B cell (primary cell): Measurements from ENCODE around the gene PDC.

Experiments used
- EZH2 ChIP-seq: IDR thresholded peaks from 2 replicates; pipeline ENCODE4 v1.6.1; 2012; ENCODE audit warnings: borderline replicate concordance, low read depth, mild to moderate bottlenecking, moderate library complexity, low read length; ENCODE audit not compliant: insufficient read depth, poor library complexity, severe bottlenecking
- TF ChIP-seq, protein P1 (sequence below): fragments of 200-600 bp; IDR thresholded peaks from one replicate; pipeline ENCODE4 v1.8.0; 2022; ENCODE audit warnings: antibody characterized with exemption, mild to moderate bottlenecking

DNA sequence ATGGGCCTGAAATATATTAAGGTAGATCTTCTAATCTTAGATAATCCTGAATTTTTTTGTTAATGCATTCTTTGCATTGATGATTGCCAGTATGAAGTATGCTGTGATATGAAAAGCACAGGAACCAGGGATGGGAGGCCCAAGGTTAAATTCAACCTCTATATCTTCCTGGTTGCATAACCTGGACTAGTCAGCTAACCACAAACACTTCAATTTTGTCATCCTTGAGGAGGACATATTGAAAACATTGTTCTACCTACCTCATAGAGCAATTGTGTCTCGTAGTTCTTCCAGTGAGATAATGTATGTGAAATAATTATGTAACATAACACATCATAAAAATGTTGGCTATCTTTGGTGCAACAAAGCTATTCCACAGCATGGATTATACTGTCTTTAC lies 25.6 kb downstream of the PDC start:
- TF ChIP-seq, protein P1, sequence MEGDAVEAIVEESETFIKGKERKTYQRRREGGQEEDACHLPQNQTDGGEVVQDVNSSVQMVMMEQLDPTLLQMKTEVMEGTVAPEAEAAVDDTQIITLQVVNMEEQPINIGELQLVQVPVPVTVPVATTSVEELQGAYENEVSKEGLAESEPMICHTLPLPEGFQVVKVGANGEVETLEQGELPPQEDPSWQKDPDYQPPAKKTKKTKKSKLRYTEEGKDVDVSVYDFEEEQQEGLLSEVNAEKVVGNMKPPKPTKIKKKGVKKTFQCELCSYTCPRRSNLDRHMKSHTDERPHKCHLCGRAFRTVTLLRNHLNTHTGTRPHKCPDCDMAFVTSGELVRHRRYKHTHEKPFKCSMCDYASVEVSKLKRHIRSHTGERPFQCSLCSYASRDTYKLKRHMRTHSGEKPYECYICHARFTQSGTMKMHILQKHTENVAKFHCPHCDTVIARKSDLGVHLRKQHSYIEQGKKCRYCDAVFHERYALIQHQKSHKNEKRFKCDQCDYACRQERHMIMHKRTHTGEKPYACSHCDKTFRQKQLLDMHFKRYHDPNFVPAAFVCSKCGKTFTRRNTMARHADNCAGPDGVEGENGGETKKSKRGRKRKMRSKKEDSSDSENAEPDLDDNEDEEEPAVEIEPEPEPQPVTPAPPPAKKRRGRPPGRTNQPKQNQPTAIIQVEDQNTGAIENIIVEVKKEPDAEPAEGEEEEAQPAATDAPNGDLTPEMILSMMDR = no peak
- no peak for TF ChIP-seq EZH2
